Sigmoid colon (tissue), 7 donors: ENCODE measurements around the gene MECR. TPM values are rescaled to one million over a fixed set of nuclear protein-coding genes. Genes with fewer than 3 reads are reported as not detected.

Experiments
- DNase-seq: peaks from one replicate; pipeline ENCODE4 v3.0.0-alpha.2; 2019
- H3K27ac ChIP-seq, 4 donors: fragments of 200-600 bp; sonication (generic); one replicate each; pipeline ENCODE4 v1.5.1; 2016 to 2019; ENCODE audit warnings: mild to moderate bottlenecking in 1 of 4
- H3K27me3 ChIP-seq, 3 donors: fragments of 200-600 bp; sonication (generic); one replicate each; pipeline ENCODE4 v1.5.1; 2019; ENCODE audit warnings: mild to moderate bottlenecking in 1 of 3
- H3K36me3 ChIP-seq, 4 donors: fragments of 200-600 bp; sonication (generic); one replicate each; pipeline ENCODE4 v1.5.1; 2016 to 2019
- H3K4me1 ChIP-seq, 4 donors: fragments of 200-600 bp; sonication (generic); one replicate each; pipeline ENCODE4 v1.5.1; 2017 to 2019
- H3K4me3 ChIP-seq, 4 donors: fragments of 200-600 bp; sonication (generic); one replicate each; pipeline ENCODE4 v1.5.1; 2017 to 2019; ENCODE audit warnings: mild to moderate bottlenecking in 2 of 4, moderate library complexity in 1 of 4
- H3K9me3 ChIP-seq, 4 donors: fragments of 200-600 bp in 3 of 4; sonication (generic) in 3 of 4; one replicate each; pipeline versions ENCODE4 v1.5.1 to v1.6.1; 2013 to 2019
- EP300 ChIP-seq, 4 donors: sonication (generic); formaldehyde crosslinking; IDR thresholded peaks; one replicate each; pipeline ENCODE4 v1.6.1; 2017; ENCODE audit warnings: antibody characterized with exemption in 4 of 4
- POLR2A ChIP-seq, 2 donors: fragments of 450-650 bp; IDR thresholded peaks; one replicate each; pipeline ENCODE4 v1.6.1; 2016; ENCODE audit warnings: antibody characterized with exemption in 2 of 2, mild to moderate bottlenecking in 2 of 2, moderate library complexity in 2 of 2
- POLR2AphosphoS5 ChIP-seq, 4 donors: sonication (generic); formaldehyde crosslinking; IDR thresholded peaks; one replicate each; pipeline ENCODE4 v1.6.1; 2017; ENCODE audit warnings: antibody characterized with exemption in 4 of 4
- WGBS, 2 donors: extraction: QIAGEN DNeasy Blood & Tissue Kit; methylation state at CpG; one replicate each; pipeline ENCODE4 v1.1.7; 2013; 5-methylcytosine and 5-hydroxymethylcytosine counted together
- intact Hi-C: fragments of 100-400 bp; cut with DNase I; formaldehyde crosslinking; loops from one replicate; pipeline ENCODE4 v1.15.1; 2023
- polyA plus RNA-seq, 3 donors: library from polyadenylated mRNA; stranded (reverse); fragments of 200-250 nt; gene quantifications; one replicate each; pipeline ENCODE4 v1.2.3, GENCODE V29; 2013
- total RNA-seq, 4 donors: library from RNA; depleted of rRNA; stranded (reverse); fragments of >200 nt; gene quantifications; one replicate each; pipeline ENCODE4 v1.1.0, GENCODE V29; 2016
- TF ChIP-seq, protein P1 (sequence below), 4 experiments: fragments of 450-650 bp in 3 of 4; fragments of 200-600 bp in 1 of 4; IDR thresholded peaks; one replicate each; pipeline ENCODE4 v1.5.1; 2016 to 2019; ENCODE audit warnings: antibody characterized with exemption in 4 of 4, mild to moderate bottlenecking in 3 of 4, moderate library complexity in 2 of 4
- donor health status: healthy with polysubstance abuse.
- donor health status: Bipolar disorder and iron deficiency.
- donor health status: healthy.

The MECR gene
- total and polyA plus RNA-seq, 7 donors, result 9.2 to 26.6 (median 17.1) TPM

DNA sequence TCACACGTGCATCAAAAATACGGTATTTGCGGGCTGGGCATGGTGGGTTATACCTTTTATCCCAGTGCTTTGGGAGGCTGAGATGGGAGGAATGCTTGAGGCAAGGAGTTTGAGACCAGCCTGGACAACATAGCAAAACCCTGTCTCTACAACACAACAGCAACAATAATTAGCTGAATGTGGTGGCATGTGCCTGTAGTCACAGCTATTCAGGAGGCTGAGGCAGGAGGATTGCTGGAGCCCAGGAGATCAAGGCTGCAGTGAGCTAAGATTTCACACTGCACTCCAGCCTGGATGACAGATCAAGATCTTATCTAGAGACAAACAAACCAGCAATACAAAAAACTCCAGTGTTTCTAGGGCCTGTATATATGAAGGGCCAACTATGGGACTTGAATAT is 36.2 kb upstream of the MECR start:
- intact Hi-C loops, result no loop called here
- H3K9me3 ChIP-seq, result no peaks in the 10 kb centered on the region
- 70 to 87% methylated on average over 3 of the region's 3 CpGs for WGBS, 2 donors
- no peak for DNase-seq
- peaks cover 0 to 3% (median 0%) of the 10 kb centered on the region in 4 donors for H3K36me3 ChIP-seq
- no peak overlapping the region for H3K4me3 ChIP-seq
- no peak overlapping the region for H3K27ac ChIP-seq
- no peaks in the 10 kb centered on the region for H3K27me3 ChIP-seq
- TF ChIP-seq EP300 (IDR thresholded peaks at IDR 0.05) (no peak), POLR2A (IDR thresholded peaks at IDR 0.05) (no peak), POLR2AphosphoS5 (IDR thresholded peaks at IDR 0.05) (no peak)
- TF ChIP-seq, protein P1, sequence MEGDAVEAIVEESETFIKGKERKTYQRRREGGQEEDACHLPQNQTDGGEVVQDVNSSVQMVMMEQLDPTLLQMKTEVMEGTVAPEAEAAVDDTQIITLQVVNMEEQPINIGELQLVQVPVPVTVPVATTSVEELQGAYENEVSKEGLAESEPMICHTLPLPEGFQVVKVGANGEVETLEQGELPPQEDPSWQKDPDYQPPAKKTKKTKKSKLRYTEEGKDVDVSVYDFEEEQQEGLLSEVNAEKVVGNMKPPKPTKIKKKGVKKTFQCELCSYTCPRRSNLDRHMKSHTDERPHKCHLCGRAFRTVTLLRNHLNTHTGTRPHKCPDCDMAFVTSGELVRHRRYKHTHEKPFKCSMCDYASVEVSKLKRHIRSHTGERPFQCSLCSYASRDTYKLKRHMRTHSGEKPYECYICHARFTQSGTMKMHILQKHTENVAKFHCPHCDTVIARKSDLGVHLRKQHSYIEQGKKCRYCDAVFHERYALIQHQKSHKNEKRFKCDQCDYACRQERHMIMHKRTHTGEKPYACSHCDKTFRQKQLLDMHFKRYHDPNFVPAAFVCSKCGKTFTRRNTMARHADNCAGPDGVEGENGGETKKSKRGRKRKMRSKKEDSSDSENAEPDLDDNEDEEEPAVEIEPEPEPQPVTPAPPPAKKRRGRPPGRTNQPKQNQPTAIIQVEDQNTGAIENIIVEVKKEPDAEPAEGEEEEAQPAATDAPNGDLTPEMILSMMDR (IDR thresholded peaks at IDR 0.05), result no peak
- H3K4me1 ChIP-seq, result peaks cover 0 to 13% (median 9%) of the 10 kb centered on the region in 4 donors

DNA sequence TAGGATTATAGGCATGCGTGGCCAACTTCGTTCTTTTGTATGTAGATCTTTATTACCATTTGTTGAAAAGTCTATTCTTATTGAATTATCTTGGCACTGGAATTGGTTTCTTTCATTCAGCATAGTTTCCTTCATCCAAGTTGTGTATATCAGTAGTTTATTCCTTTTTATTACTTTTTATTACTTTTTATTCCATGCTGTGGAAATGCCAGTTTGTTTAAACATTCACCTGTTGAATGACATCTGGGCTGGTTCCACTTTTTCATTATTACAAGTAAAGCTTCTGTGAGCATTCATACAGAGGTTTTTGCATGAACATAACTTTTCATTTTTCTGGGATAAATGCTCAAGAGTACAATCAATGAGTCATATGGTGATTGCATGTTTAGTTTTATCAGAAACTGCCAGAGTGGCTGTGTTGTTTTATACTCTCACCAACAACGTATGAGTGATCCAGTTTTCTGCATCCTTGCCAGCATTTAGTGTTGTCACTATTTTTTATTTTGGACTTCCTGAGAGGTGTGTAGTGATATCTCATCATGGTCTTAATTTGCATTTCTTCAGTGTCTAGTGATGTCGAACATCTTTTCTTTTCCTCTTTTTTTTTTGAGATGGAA is 34.1 kb upstream of the MECR start:
- Histone ChIP-seq H3K9me3 (no peaks in the 10 kb centered on the region), H3K36me3 (no peaks in the 10 kb centered on the region), H3K27ac (no peak overlapping the region), H3K27me3 (peaks cover 0 to 9% (median 6%) of the 10 kb centered on the region in 3 donors), H3K4me3 (no peak overlapping the region), H3K4me1 (peaks cover 0 to 7% (median 6%) of the 10 kb centered on the region in 4 donors)
- TF ChIP-seq POLR2AphosphoS5 (IDR thresholded peaks at IDR 0.05) (no peak), POLR2A (IDR thresholded peaks at IDR 0.05) (no peak), EP300 (IDR thresholded peaks at IDR 0.05) (no peak)
- TF ChIP-seq, protein P1 (IDR thresholded peaks at IDR 0.05), result no peak
- 19 to 63% methylated on average over 4 of the region's 4 CpGs for WGBS, 2 donors
- intact Hi-C loops, result no loop called here
- no peak for DNase-seq

DNA sequence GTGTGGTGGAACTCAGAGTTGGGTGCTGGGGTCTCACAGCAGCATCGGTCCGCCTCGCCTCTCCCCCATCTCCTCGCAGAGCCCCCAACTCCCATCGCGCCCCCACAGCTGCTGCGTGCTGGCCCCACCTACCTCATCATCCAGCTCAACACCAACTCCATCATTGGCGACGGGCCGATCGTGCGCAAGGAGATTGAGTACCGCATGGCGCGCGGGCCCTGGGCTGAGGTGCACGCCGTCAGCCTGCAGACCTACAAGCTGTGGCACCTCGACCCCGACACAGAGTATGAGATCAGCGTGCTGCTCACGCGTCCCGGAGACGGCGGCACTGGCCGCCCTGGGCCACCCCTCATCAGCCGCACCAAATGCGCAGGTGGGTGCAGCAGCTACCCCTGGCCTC is 29.8 kb upstream of the MECR start:
- Histone ChIP-seq H3K27me3 (peaks cover 0 to 28% (median 10%) of the 10 kb centered on the region in 3 donors), H3K4me1 (peaks cover 0 to 25% (median 16%) of the 10 kb centered on the region in 4 donors), H3K4me3 (peak overlapping the region in 2 of 4 donors; percentile 56 to 59), H3K9me3 (no peaks in the 10 kb centered on the region), H3K27ac (no peak overlapping the region), H3K36me3 (no peaks in the 10 kb centered on the region)
- DNase-seq, result peak; percentile 62
- intact Hi-C loops, result no loop called here
- TF ChIP-seq POLR2AphosphoS5 (IDR thresholded peaks at IDR 0.05), result no peak
- TF ChIP-seq EP300 (IDR thresholded peaks at IDR 0.05), result no peak
- TF ChIP-seq POLR2A (IDR thresholded peaks at IDR 0.05), result no peak
- TF ChIP-seq, protein P1 (IDR thresholded peaks at IDR 0.05), result no peak
- WGBS, 2 donors, result 50 to 90% methylated on average over 29 of the region's 29 CpGs

DNA sequence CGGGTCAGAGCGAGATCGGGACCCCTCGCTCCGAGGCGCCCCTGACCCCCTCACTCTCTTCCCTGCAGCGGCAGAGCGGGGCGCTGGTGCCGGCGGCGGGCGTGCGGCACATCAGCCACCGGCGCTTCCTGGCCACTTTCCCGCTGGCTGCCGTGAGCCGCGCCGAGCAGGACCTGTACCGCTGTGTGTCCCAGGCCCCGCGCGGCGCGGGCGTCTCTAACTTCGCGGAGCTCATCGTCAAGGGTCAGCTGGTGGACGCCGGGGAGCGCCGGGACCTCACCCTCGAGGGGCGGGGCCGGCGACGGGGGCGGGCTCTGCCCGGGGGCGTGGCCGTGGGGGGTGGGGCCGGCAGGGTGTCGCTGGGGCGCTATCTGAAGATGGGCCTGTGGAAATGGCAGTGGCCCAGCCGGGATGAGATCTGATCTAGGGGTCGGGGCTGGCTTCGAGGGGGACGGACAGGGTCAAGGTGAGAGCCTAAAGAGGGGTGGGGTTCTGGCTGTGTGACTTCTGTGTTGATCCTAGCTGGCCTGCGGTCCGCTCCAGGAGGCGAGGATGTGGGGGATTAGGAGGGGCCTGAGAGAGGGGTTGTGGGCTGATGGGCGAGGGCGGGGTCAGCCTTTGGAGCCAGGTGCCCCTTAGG is 29.2 kb upstream of the MECR start:
- Histone ChIP-seq H3K27ac (peak overlapping the region in 1 of 4 donors; percentile 49), H3K4me3 (peak overlapping the region; percentile 23 to 59 (median 52)), H3K4me1 (peaks cover 0 to 25% (median 16%) of the 10 kb centered on the region in 4 donors), H3K36me3 (no peaks in the 10 kb centered on the region), H3K9me3 (no peaks in the 10 kb centered on the region), H3K27me3 (peaks cover 0 to 28% (median 10%) of the 10 kb centered on the region in 3 donors)
- no peak for TF ChIP-seq POLR2A (IDR thresholded peaks at IDR 0.05)
- TF ChIP-seq, protein P1 (IDR thresholded peaks at IDR 0.05), result no peak
- no peak for TF ChIP-seq EP300 (IDR thresholded peaks at IDR 0.05)
- peak in 3 of 4 donors; percentile 19 to 35 (median 34) for TF ChIP-seq POLR2AphosphoS5 (IDR thresholded peaks at IDR 0.05)
- WGBS, 2 donors, result 4 to 6% methylated on average over 56 of the region's 56 CpGs
- DNase-seq, result peak; percentile 78
- intact Hi-C loops, result no loop called here
